HL-60/S4 (cell line): ENCODE data around the gene MEIKIN.
"Not testable (repeated sequence)": the region's sequence is repeated elsewhere in the genome, so short reads cannot be mapped to it uniquely, and the experiment has no call there.

Source experiments
- in situ Hi-C: fragments of 300-500 bp; cut with MboI; formaldehyde crosslinking; loops from 2 replicates; pipeline ENCODE4 v1.14.3; 2022; ENCODE audit warnings: low sequenced_read_pairs

Gene MEIKIN

GRCh38 chr5:131914472-131914871 lies 31.0 kb downstream of the MEIKIN start:
- in situ Hi-C loops: no loop called here

- in situ Hi-C loops: no loop called here
Measured at GRCh38 chr5:131913603-131914002, 31.9 kb downstream of the MEIKIN start.

DNA sequence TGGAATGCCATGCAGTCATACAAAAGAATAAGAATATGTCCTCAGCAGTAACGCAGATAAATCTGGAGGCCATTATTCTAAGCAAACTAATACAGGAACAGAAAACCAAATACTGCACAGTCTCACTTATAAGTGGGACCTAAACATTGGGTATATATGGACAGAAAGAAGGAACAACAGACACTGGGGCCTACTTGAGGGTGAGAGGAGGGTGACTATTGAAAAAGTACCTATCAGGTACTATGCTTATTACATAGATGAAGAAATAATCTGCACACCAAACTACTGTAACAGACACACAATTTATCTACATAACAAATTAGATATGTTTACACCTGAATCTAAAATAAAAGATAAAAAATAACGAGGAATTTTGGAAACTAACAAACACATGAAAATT lies 38.8 kb downstream of the MEIKIN start:
- in situ Hi-C loops: no loop called here

GRCh38 chr5:131902266-131902665 lies 43.2 kb downstream of the MEIKIN start:
- in situ Hi-C loops: not testable (repeated sequence)

- in situ Hi-C loops: no loop called here
Measured at GRCh38 chr5:131899686-131900085, 45.8 kb downstream of the MEIKIN start.

DNA sequence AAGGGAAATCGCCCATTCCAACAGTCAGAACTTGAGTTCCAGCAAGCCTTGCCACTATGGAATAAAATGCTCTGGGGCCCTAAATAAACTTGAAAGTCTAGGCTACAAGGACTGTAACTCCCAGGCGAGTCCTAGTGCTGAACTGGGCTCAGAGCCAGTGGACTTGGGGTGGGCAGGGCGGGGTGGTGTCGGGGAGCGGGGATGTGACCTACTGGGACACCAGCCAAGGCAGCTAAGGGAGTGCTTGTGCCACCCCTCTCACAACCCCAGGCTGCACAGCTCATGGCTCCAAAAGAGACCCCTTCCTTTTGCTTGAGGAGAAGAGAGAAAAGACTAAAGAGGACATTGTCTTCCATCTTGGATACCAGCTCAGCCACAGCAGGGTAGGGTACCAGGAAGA lies 61.5 kb downstream of the MEIKIN start:
- in situ Hi-C loops: no loop called here

GRCh38 chr5:131879705-131880104 lies 65.8 kb downstream of the MEIKIN start:
- in situ Hi-C loops: no loop called here

DNA sequence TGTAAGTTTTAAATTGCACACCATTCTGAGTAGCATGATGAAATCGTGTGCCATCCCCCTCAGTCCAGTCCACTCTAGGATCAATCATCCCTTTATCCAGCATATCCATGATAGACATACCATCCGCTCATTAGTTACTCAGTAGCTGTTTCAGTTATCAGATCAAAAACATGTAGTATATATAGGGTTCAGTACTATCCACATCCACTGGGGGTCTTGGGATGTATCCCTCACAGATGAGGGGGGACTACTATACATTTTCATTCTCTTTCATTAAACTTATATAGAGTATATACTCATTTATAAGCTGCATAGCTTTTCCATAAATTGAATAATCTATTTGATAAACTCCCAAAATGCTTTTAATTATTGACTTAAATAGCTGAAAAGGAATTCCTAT lies 67.6 kb downstream of the MEIKIN start:
- in situ Hi-C loops: no loop called here

DNA sequence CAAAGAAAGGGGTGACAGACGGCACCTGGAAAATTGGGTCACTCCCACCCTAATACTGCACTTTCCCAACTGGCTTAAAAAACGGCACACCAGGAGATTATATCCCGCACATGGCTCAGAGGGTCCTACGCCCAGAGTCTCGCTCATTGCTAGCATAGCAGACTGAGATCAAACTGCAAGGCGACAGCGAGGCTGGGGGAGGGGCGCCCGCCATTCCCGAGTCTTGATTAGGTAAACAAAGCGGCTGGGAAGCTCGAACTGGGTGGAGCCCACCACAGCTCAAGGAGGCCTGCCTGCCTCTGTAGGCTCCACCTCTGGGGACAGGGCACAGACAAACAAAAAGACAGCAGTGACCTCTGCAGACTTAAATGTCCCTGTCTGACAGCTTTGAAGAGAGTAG lies 74.2 kb downstream of the MEIKIN start:
- in situ Hi-C loops: not testable (repeated sequence)

DNA sequence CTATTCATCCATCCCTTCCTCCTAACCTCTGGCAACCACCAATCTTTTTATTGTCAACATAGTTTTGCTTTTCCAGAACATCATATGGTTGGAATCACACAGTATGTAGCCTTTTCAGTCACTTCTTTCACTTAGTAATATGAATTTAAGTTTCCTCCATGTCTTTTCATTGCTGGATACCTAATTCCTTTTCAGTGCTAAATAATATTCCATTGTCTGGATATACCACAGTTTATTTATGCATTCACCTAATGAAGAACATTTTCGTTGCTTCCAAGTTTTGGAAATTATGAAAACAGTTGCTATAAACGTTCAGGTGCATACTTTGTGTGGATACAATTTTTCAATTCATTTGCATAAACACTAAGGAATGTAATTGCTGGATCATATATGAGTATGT lies 77.9 kb downstream of the MEIKIN start:
- in situ Hi-C loops: no loop called here

- in situ Hi-C loops: no loop called here
Measured at GRCh38 chr5:131863700-131864099, 81.8 kb downstream of the MEIKIN start.

GRCh38 chr5:131857388-131857787 lies 88.1 kb downstream of the MEIKIN start:
- in situ Hi-C loops: no loop called here

GRCh38 chr5:131855452-131855851 lies 90.0 kb downstream of the MEIKIN start:
- in situ Hi-C loops: no loop called here

DNA sequence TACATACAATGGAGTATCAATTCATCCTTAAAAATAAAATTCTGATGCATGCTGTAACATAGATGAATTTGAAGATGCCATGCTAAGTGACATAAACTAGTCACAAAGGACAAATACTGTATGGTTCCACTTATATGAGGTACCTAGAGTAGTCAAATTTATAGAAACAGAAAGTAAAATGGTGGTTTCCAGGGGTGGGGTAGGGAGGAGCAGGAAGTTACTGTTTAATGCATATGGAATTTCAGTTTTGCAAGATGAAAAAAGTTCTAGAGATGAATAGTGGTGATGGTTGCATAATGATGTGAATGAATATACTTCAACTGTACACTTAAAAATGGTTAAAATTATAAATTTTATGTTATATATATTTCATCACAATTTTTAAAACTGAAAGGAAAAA lies 91.3 kb downstream of the MEIKIN start:
- in situ Hi-C loops: no loop called here

GRCh38 chr5:131848662-131849061 lies 96.8 kb downstream of the MEIKIN start:
- in situ Hi-C loops: no loop called here

- in situ Hi-C loops: no loop called here
Measured at GRCh38 chr5:131846536-131846935, 98.9 kb downstream of the MEIKIN start.

DNA sequence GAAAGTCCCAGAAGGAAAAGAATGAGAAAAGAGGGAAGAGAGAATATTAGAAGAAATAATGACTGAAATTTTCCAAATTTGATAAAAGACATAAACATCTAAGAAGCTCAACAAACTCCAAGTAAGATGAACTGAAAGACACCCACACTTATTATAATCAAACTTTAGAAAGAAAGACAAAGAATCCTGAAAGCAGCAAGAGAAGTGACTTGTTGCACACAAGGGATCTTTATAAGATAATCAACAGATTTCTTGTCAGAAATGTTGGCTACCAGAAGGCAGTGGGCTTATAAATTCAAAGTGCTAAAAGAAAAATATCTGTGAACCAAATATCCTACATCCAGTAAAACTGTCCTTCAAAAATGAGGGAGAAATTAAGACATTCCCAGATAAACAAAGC lies 99.6 kb downstream of the MEIKIN start:
- in situ Hi-C loops: no loop called here

DNA sequence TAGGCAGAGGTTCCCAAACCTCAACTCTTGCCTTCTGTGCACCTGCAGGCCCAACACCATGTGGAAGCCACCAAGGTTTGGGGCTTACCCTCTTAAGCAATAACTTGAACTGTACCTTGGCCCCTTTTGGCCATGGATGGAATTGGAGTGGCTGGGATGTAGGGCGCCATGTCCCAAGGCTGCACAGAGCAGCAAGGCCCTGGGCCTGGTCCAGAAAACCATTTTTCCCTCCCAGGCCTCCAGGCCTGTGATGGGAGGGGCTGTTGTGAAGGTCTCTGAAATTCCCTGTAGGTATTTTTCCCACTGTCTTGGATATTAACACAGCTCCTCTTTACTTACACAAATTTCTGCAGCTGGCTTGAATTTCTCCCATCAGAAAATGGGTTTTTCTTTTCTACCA lies 102.5 kb downstream of the MEIKIN start:
- in situ Hi-C loops: not testable (repeated sequence)

GRCh38 chr5:131832702-131833101 lies 112.8 kb downstream of the MEIKIN start:
- in situ Hi-C loops: not testable (repeated sequence)

GRCh38 chr5:131825404-131826013 lies 120.0 kb downstream of the MEIKIN start:
- in situ Hi-C loops: no loop called here

- in situ Hi-C loops: no loop called here
Measured at GRCh38 chr5:131824631-131825030, 120.8 kb downstream of the MEIKIN start.

DNA sequence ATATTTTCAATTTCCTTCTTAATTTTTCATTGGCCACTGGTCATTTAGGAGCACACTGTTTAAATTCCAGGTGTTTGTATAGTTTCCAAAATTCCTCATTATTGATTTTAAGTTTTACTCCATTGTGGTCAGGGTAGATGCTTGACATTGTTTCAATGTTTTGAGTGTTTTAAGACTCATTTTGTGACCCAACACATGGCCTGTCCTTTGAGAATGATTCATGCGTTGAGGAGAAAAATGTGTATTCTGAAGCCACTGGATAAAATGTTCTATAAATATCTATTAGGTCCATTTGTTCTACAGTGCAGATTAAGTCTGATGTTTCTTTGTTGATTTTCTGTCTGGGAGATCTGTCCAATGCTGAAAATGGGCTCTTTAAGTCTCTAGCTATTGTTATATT lies 124.2 kb downstream of the MEIKIN start:
- in situ Hi-C loops: no loop called here

DNA sequence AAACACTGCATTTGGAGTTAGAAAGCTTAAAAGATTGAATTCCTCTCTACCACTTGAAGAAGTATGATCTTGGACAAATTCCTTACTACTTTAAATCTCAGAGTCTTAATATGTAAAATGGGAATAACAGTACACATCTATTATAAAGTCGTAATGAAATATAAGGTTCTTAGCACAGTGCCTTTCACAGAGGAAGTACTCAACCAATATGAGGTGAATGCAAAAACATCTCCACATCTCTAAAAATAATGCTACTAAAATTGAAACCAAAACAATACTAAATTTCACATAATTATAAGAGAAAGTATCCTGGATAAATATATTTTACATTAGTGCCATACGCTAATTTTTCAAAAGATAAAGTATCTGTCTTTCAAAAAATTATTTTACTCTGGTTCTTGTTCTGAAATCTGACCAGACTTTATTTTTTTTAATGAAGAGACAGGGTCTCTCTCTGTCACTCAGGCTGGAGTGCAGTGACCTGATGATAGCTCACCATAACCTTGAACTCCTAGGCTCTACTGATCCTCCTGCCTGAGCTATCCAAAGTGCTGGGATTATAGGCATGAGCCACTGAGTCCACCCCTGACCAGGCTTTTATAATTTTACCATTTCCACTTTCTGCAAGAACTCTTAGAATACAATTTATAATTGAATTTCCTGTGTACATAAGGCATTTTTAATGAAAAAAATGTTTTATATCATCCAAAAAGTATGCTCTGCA lies 127.3 kb downstream of the MEIKIN start:
- in situ Hi-C loops: no loop called here
